Transverse colon (tissue), 4 donors: ENCODE results near the gene PIEZO2. TPM values are rescaled to one million over a fixed set of nuclear protein-coding genes. Genes with fewer than 3 reads are reported as not detected.
"Not testable (repeated sequence)": the region's sequence is repeated elsewhere in the genome, so short reads cannot be mapped to it uniquely, and the experiment has no call there.

Experiments
- DNase-seq: peaks from one replicate; pipeline ENCODE4 v3.0.0-alpha.2; 2019
- H3K27ac ChIP-seq, 4 donors: fragments of 200-600 bp; sonication (generic); 2 replicates each; pipeline ENCODE4 v1.5.1; 2016 to 2018; ENCODE audit warnings: inconsistent platforms in 4 of 4
- H3K27me3 ChIP-seq: fragments of 200-600 bp; sonication (generic); 2 replicates; pipeline ENCODE4 v1.5.1; 2017; ENCODE audit warnings: inconsistent platforms
- H3K36me3 ChIP-seq, 4 donors: fragments of 200-600 bp; sonication (generic); 2 replicates each; pipeline ENCODE4 v1.5.1; 2017 to 2019; ENCODE audit warnings: inconsistent platforms in 4 of 4
- H3K4me1 ChIP-seq, 4 donors: fragments of 200-600 bp; sonication (generic); 2 replicates each; pipeline ENCODE4 v1.5.1; 2017 to 2020; ENCODE audit warnings: inconsistent platforms in 4 of 4
- H3K4me3 ChIP-seq, 4 donors: fragments of 200-600 bp; sonication (generic); 1 replicate in 1 of 4; 2 replicates in 3 of 4; pipeline versions ENCODE4 v1.5.1 to v1.6.1; 2017 to 2019; ENCODE audit warnings: inconsistent platforms in 4 of 4
- H3K9me3 ChIP-seq, 2 donors: fragments of 200-600 bp; sonication (generic); 2 replicates each; pipeline ENCODE4 v1.5.1; 2017 to 2019; ENCODE audit warnings: inconsistent platforms in 2 of 2
- CTCF ChIP-seq, 5 experiments: fragments of 200-600 bp in 3 of 5; fragments of 450-650 bp in 2 of 5; sonication (generic) in 3 of 5; IDR thresholded peaks; 1 replicate in 2 of 5; 2 replicates in 3 of 5; pipeline ENCODE4 v1.5.1; 2016 to 2017; ENCODE audit warnings: antibody characterized with exemption in 5 of 5, inconsistent platforms in 3 of 5, mild to moderate bottlenecking in 2 of 5, moderate library complexity in 1 of 5
- EP300 ChIP-seq: sonication (generic); formaldehyde crosslinking; IDR thresholded peaks from one replicate; pipeline ENCODE4 v1.6.1; 2017; ENCODE audit warnings: antibody characterized with exemption, low read depth
- POLR2A ChIP-seq: fragments of 450-650 bp; IDR thresholded peaks from one replicate; pipeline ENCODE4 v1.6.1; 2016; ENCODE audit warnings: antibody characterized with exemption, mild to moderate bottlenecking, moderate library complexity
- POLR2AphosphoS5 ChIP-seq, 3 donors: sonication (generic); formaldehyde crosslinking; IDR thresholded peaks; one replicate each; pipeline ENCODE4 v1.6.1; 2016; ENCODE audit warnings: antibody characterized with exemption in 3 of 3
- WGBS, 2 donors: methylation state at CpG; one replicate each; pipeline ENCODE4 v1.1.5; 2018; ENCODE audit warnings: low coverage in 1 of 2; 5-methylcytosine and 5-hydroxymethylcytosine counted together
- in situ Hi-C, 4 donors: fragments of 200-750 bp; cut with MboI; loops; one replicate each; pipeline versions ENCODE4 v1.15.0 to v1.15.1; 2017; ENCODE audit warnings: low sequenced_read_pairs in 3 of 4, low pct_ligation_motif_present in 1 of 4, low pct_unique_long_range_greater_than_20kb in 1 of 4
- intact Hi-C: fragments of 100-400 bp; cut with DNase I; formaldehyde crosslinking; loops from one replicate; pipeline ENCODE4 v1.15.1; 2023; ENCODE audit warnings: low total_unique reads
- total RNA-seq, 4 donors: library from RNA; depleted of rRNA; stranded (reverse); fragments of >200 nt; gene quantifications; one replicate each; pipeline ENCODE4 v1.1.0, GENCODE V29; 2016

Gene PIEZO2
- total RNA-seq, 4 donors from 2014 or later = 2.9 to 7.5 (median 4.5) TPM

- Histone ChIP-seq H3K27ac (no peak overlapping the region), H3K27me3 (no peaks in the 10 kb centered on the region), H3K4me1 (peaks cover 0 to 3% (median 0%) of the 10 kb centered on the region in 4 donors), H3K4me3 (no peak overlapping the region), H3K36me3 (no peaks in the 10 kb centered on the region), H3K9me3 (no peaks in the 10 kb centered on the region)
- in situ Hi-C loops (loop anchor here in 1 of 4 donors (25.0 kb wide), 1 partner anchor 715 kb away; no protein-coding TSS in a partner anchor), intact Hi-C loops (no loop called here)
- WGBS, 2 donors = 65 to 73% methylated on average over 4 to 6 of the region's 6 CpGs
- DNase-seq = no peak
- no peak for TF ChIP-seq EP300
- TF ChIP-seq CTCF (IDR thresholded peaks at IDR 0.05) = no peak
Observed at GRCh38 chr18:10846657-10847407, 302.5 kb downstream of the PIEZO2 start.

- intact Hi-C loops = not testable (repeated sequence)
Observed at GRCh38 chr18:10846035-10846434, 303.3 kb downstream of the PIEZO2 start.

GRCh38 chr18:10843565-10843964 lies 305.8 kb downstream of the PIEZO2 start:
- intact Hi-C loops (no loop called here), in situ Hi-C loops (loop anchor here in 1 of 4 donors (25.0 kb wide), 1 partner anchor 719 kb away; no protein-coding TSS in a partner anchor)
- H3K4me1 ChIP-seq = no peaks in the 10 kb centered on the region
- H3K27ac ChIP-seq = no peak overlapping the region
- H3K4me3 ChIP-seq = no peak overlapping the region
- WGBS, 2 donors = 49 to 71% methylated on average over 2 to 5 of the region's 5 CpGs
- H3K36me3 ChIP-seq = no peaks in the 10 kb centered on the region
- H3K27me3 ChIP-seq = no peaks in the 10 kb centered on the region
- TF ChIP-seq EP300 (no peak), CTCF (IDR thresholded peaks at IDR 0.05) (no peak), POLR2A (no peak), POLR2AphosphoS5 (IDR thresholded peaks at IDR 0.05) (no peak)
- DNase-seq = no peak
- H3K9me3 ChIP-seq = no peaks in the 10 kb centered on the region

More at GRCh38 chr18:10846035-10846434, 303.3 kb downstream of the PIEZO2 start:
- not testable (repeated sequence) for H3K27ac ChIP-seq, H3K4me1 ChIP-seq, H3K36me3 ChIP-seq, H3K9me3 ChIP-seq, H3K4me3 ChIP-seq, H3K27me3 ChIP-seq, DNase-seq
- in situ Hi-C loops = loop anchor here in 1 of 4 donors (25.0 kb wide), 1 partner anchor 716 kb away; no protein-coding TSS in a partner anchor
- WGBS, 2 donors = 60 to 67% methylated on average over 1 to 2 of the region's 2 CpGs

GRCh38 chr18:10842861-10843260 lies 306.5 kb downstream of the PIEZO2 start:
- WGBS, 2 donors = 11 to 17% methylated on average over 1 of the region's 1 CpG
- DNase-seq = no peak

DNA sequence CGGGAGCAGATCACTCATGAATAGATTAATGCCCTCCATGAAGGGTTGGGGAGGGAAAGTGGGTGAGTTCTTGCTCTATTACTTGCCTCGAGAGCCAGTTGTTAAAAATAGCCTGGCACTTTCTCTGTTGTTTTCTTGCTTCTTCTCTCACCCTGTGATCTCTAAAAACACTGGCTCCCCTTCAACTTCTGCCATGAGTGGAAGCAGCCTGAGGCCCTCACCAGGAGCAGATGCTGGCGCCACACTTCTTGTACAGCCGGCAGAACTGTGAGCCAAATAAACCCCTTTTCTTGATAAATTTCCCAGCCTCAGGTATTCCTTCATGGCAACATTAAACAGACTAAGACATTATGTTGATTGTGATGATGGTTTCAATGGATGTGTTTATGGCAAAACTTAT lies 307.0 kb downstream of the PIEZO2 start:
- in situ Hi-C loops = loop anchor here in 1 of 4 donors (25.0 kb wide), 1 partner anchor 720 kb away; no protein-coding TSS in a partner anchor
- intact Hi-C loops = no loop called here
- no peaks in the 10 kb centered on the region for H3K4me1 ChIP-seq
- 35 to 40% methylated on average over 3 to 4 of the region's 4 CpGs for WGBS, 2 donors
- H3K36me3 ChIP-seq = no peaks in the 10 kb centered on the region
- no peak overlapping the region for H3K27ac ChIP-seq
- no peak for DNase-seq
- TF ChIP-seq POLR2A = no peak
- no peak for TF ChIP-seq POLR2AphosphoS5 (IDR thresholded peaks at IDR 0.05)
- no peak for TF ChIP-seq CTCF (IDR thresholded peaks at IDR 0.05)
- no peak for TF ChIP-seq EP300
- H3K9me3 ChIP-seq = no peaks in the 10 kb centered on the region
- no peaks in the 10 kb centered on the region for H3K27me3 ChIP-seq
- no peak overlapping the region for H3K4me3 ChIP-seq

More at GRCh38 chr18:10842861-10843260, 306.5 kb downstream of the PIEZO2 start:
- intact Hi-C loops = no loop called here
- H3K36me3 ChIP-seq = no peaks in the 10 kb centered on the region
- H3K27me3 ChIP-seq = no peaks in the 10 kb centered on the region
- H3K9me3 ChIP-seq = no peaks in the 10 kb centered on the region
- no peak for TF ChIP-seq EP300
- TF ChIP-seq POLR2A = no peak
- no peak for TF ChIP-seq POLR2AphosphoS5 (IDR thresholded peaks at IDR 0.05)
- H3K27ac ChIP-seq = no peak overlapping the region
- H3K4me1 ChIP-seq = no peaks in the 10 kb centered on the region
- in situ Hi-C loops = loop anchor here in 1 of 4 donors (25.0 kb wide), 1 partner anchor 719 kb away; no protein-coding TSS in a partner anchor
- H3K4me3 ChIP-seq = no peak overlapping the region
